SH-SY5Y (cell line): ENCODE measurements around the gene ATP8A2.

Experiments used
- GATA2 ChIP-seq: IDR thresholded peaks from 2 replicates; pipeline ENCODE4 v1.6.1; 2011; ENCODE audit warnings: mild to moderate bottlenecking, low read depth, low read length
- GATA3 ChIP-seq: IDR thresholded peaks from 2 replicates; pipeline ENCODE4 v1.6.1; 2011; ENCODE audit warnings: low read depth, mild to moderate bottlenecking, low read length, moderate library complexity

ATP8A2 gene

GRCh38 chr13:26045142-26045541 lies 673.4 kb downstream of the ATP8A2 start:
- no peak for TF ChIP-seq GATA3
- no peak for TF ChIP-seq GATA2

GRCh38 chr13:26046639-26047038 lies 674.9 kb downstream of the ATP8A2 start:
- TF ChIP-seq GATA3 (no peak), GATA2 (no peak)

GRCh38 chr13:26047040-26047439 lies 675.3 kb downstream of the ATP8A2 start:
- TF ChIP-seq GATA2 (no peak), GATA3 (no peak)

GRCh38 chr13:26048741-26049140 lies 677.0 kb downstream of the ATP8A2 start:
- TF ChIP-seq GATA2: no peak
- TF ChIP-seq GATA3: no peak

- TF ChIP-seq GATA3: no peak
- TF ChIP-seq GATA2: no peak
Observed at GRCh38 chr13:26050568-26051230, 678.9 kb downstream of the ATP8A2 start.

- TF ChIP-seq GATA3: no peak
- TF ChIP-seq GATA2: no peak
Observed at GRCh38 chr13:26051231-26051656, 679.5 kb downstream of the ATP8A2 start.

GRCh38 chr13:26051657-26052311 lies 680.0 kb downstream of the ATP8A2 start, which contains the start of gene SHISA2:
Gene SHISA2, minus strand, starts transcription at chr13:26052016. Its CDS starts 1,041 bp downstream, at chr13:26050975.
- TF ChIP-seq GATA2: no peak
- no peak for TF ChIP-seq GATA3

- TF ChIP-seq GATA3 (no peak), GATA2 (no peak)
Observed at GRCh38 chr13:26052337-26052736, 680.6 kb downstream of the ATP8A2 start.

- TF ChIP-seq GATA3 (no peak), GATA2 (no peak)
Observed at GRCh38 chr13:26053418-26053980, 681.7 kb downstream of the ATP8A2 start.

- TF ChIP-seq GATA2 (no peak), GATA3 (no peak)
Observed at GRCh38 chr13:26054896-26055295, 683.1 kb downstream of the ATP8A2 start.

- TF ChIP-seq GATA3 (no peak), GATA2 (no peak)
Observed at GRCh38 chr13:26058704-26059103, 686.9 kb downstream of the ATP8A2 start.

GRCh38 chr13:26060357-26060756 lies 688.6 kb downstream of the ATP8A2 start:
- TF ChIP-seq GATA2: no peak
- TF ChIP-seq GATA3: no peak

- TF ChIP-seq GATA3 (no peak), GATA2 (no peak)
Observed at GRCh38 chr13:26061256-26061655, 689.5 kb downstream of the ATP8A2 start.

GRCh38 chr13:26061947-26062346 lies 690.2 kb downstream of the ATP8A2 start:
- TF ChIP-seq GATA3: no peak
- no peak for TF ChIP-seq GATA2

- TF ChIP-seq GATA3 (no peak), GATA2 (no peak)
Observed at GRCh38 chr13:26062853-26063444, 691.2 kb downstream of the ATP8A2 start.

- TF ChIP-seq GATA2 (no peak), GATA3 (no peak)
Observed at GRCh38 chr13:26067601-26068000, 695.8 kb downstream of the ATP8A2 start.
